ENCODE results near the gene GTF2E1. TPM values are rescaled to one million over a fixed set of nuclear protein-coding genes. Genes with fewer than 3 reads are reported as not detected.

The GTF2E1 gene
- total and polyA plus RNA-seq, 2 donors (not counting 1 experiment from before 2014, with no cell fraction given) = 6.0 to 24.7 TPM

- Histone ChIP-seq H3K27me3 (replicated peaks in 1 of 4; ENCODE audit: control extremely low read depth in 1 of 4, control insufficient read depth in 3 of 4, insufficient read depth in 4 of 4, low read length in 3 of 4) (peaks cover 0 to 4% (median 0%) of the 10 kb centered on the region in 4 experiments), H3K9ac (ENCODE audit: low read length) (no peak overlapping the region), H3K4me1 (ENCODE audit: control insufficient read depth in 2 of 2, insufficient read depth in 2 of 2, low read length in 2 of 2) (no peaks in the 10 kb centered on the region), H2AFZ (ENCODE audit: insufficient read depth, low read depth, low read length, poor library complexity, severe bottlenecking) (no peak overlapping the region), H3K9me3 (ENCODE audit: control extremely low read depth in 1 of 3, control insufficient read depth in 2 of 3, insufficient read depth in 1 of 3, low read length in 2 of 3) (no peaks in the 10 kb centered on the region), H3K27ac (ENCODE audit: low read length in 2 of 2) (no peak overlapping the region), H3K79me2 (ENCODE audit: control insufficient read depth, insufficient read depth, low read length) (no peaks in the 10 kb centered on the region), H3K36me3 (replicated peaks in 1 of 2; ENCODE audit: control extremely low read depth in 1 of 2, control insufficient read depth in 1 of 2, extremely low read depth in 1 of 2, insufficient read depth in 2 of 2, low read length in 1 of 2) (no peaks in the 10 kb centered on the region), H3K4me2 (replicated peaks; ENCODE audit: low read depth, low read length, poor library complexity, severe bottlenecking) (no peak overlapping the region), H3K4me3 (ENCODE audit: control extremely low read depth in 1 of 5, extremely low read depth in 1 of 5, insufficient read depth in 1 of 5, low read depth in 2 of 5, low read length in 4 of 5) (no peak overlapping the region), H4K20me1 (ENCODE audit: control insufficient read depth, insufficient read depth, low read length, poor library complexity, severe bottlenecking) (no peaks in the 10 kb centered on the region)
- 94% methylated on average over 2 of the region's 3 CpGs for WGBS (ENCODE audit: insufficient coverage)
- Mint-ChIP-seq H3K9me3 (ENCODE audit: insufficient read depth) (no peaks in the 10 kb centered on the region), H3K27me3 (peaks cover 25% of the 10 kb centered on the region), H3K4me1 (no peaks in the 10 kb centered on the region), H3K4me3 (no peak overlapping the region), H3K27ac (no peak overlapping the region)
- TF ChIP-seq EZH2 (IDR thresholded peaks at IDR 0.05; ENCODE audit: borderline replicate concordance, insufficient read depth, low read depth, low read length, poor library complexity, severe bottlenecking) (no peak), CTCF (IDR thresholded peaks at IDR 0.05) (no peak)
- no peak for ATAC-seq (ENCODE audit: low read depth)
- ChIA-PET CTCF (no interaction called here), POLR2A (no interaction called here)
- intact Hi-C loops (cut with micrococcal nuclease) = no loop called here
- DNase-seq = no peak
Observed at GRCh38 chr3:120820748-120821147, 78.2 kb downstream of the GTF2E1 start.

DNA sequence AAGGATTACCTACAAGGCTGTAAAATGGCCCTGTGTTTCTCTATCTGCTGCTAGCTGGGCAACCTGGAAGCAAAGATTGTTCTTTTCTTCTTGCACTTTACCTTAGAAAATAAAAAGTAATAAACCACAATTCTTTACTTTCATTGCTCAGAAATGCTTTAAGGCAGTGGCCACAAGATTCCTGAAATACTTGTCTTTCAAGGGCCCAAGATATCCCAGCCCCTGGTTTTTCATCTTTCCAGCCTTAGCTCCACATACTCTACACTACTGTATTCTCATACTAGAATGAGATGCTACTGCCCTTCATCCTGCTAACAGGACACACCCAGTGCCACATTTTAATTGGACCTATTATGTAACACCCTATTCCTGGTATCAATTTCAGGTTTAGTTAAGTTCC is 78.9 kb downstream of the GTF2E1 start:
- H3K4me3 Mint-ChIP-seq = no peak overlapping the region
- H3K9me3 Mint-ChIP-seq (ENCODE audit: insufficient read depth) = no peaks in the 10 kb centered on the region
- Histone ChIP-seq H3K79me2 (ENCODE audit: control insufficient read depth, insufficient read depth, low read length) (no peaks in the 10 kb centered on the region), H3K27ac (ENCODE audit: low read length in 2 of 2) (no peak overlapping the region), H3K4me2 (replicated peaks; ENCODE audit: low read depth, low read length, poor library complexity, severe bottlenecking) (no peak overlapping the region), H3K9ac (ENCODE audit: low read length) (no peak overlapping the region), H3K9me3 (ENCODE audit: control extremely low read depth in 1 of 3, control insufficient read depth in 2 of 3, insufficient read depth in 1 of 3, low read length in 2 of 3) (no peaks in the 10 kb centered on the region), H4K20me1 (ENCODE audit: control insufficient read depth, insufficient read depth, low read length, poor library complexity, severe bottlenecking) (no peaks in the 10 kb centered on the region), H3K4me3 (ENCODE audit: control extremely low read depth in 1 of 5, extremely low read depth in 1 of 5, insufficient read depth in 1 of 5, low read depth in 2 of 5, low read length in 4 of 5) (no peak overlapping the region), H2AFZ (ENCODE audit: insufficient read depth, low read depth, low read length, poor library complexity, severe bottlenecking) (no peak overlapping the region), H3K27me3 (replicated peaks in 1 of 4; ENCODE audit: control extremely low read depth in 1 of 4, control insufficient read depth in 3 of 4, insufficient read depth in 4 of 4, low read length in 3 of 4) (no peaks in the 10 kb centered on the region), H3K4me1 (ENCODE audit: control insufficient read depth in 2 of 2, insufficient read depth in 2 of 2, low read length in 2 of 2) (no peaks in the 10 kb centered on the region), H3K36me3 (replicated peaks in 1 of 2; ENCODE audit: control extremely low read depth in 1 of 2, control insufficient read depth in 1 of 2, extremely low read depth in 1 of 2, insufficient read depth in 2 of 2, low read length in 1 of 2) (no peaks in the 10 kb centered on the region)
- H3K27ac Mint-ChIP-seq = no peak overlapping the region
- TF ChIP-seq EZH2 (IDR thresholded peaks at IDR 0.05; ENCODE audit: borderline replicate concordance, insufficient read depth, low read depth, low read length, poor library complexity, severe bottlenecking) (no peak), CTCF (IDR thresholded peaks at IDR 0.05) (no peak)
- CTCF ChIA-PET = no interaction called here
- peaks cover 25% of the 10 kb centered on the region for H3K27me3 Mint-ChIP-seq
- intact Hi-C loops (cut with micrococcal nuclease) = no loop called here
- H3K4me1 Mint-ChIP-seq = no peaks in the 10 kb centered on the region
- DNase-seq (no peak), ATAC-seq (ENCODE audit: low read depth) (no peak)
- POLR2A ChIA-PET = no interaction called here

Measured in B cell (primary cell).